ENCODE measurements around the gene PSME4.

The PSME4 gene

GRCh38 chr2:53867773-53868172 lies 103.0 kb downstream of the PSME4 start:
- peaks cover 24 to 54% (median 34%) of the 10 kb centered on the region in 5 donors for H3K36me3 ChIP-seq (ENCODE audit: control insufficient read depth in 5 of 5, insufficient read depth in 5 of 5, low read length in 5 of 5)
- no peaks in the 10 kb centered on the region for H3K9me3 ChIP-seq (ENCODE audit: control insufficient read depth in 5 of 5, low read length in 5 of 5)

GRCh38 chr2:53867169-53867568 lies 103.6 kb downstream of the PSME4 start:
- Histone ChIP-seq H3K27ac (ENCODE audit: low read depth, low read length) (no peak overlapping the region), H3K4me3 (ENCODE audit: low read depth in 1 of 5, low read length in 5 of 5) (no peak overlapping the region), H3K27me3 (ENCODE audit: control insufficient read depth in 5 of 5, insufficient read depth in 4 of 5, low read length in 5 of 5) (no peaks in the 10 kb centered on the region), H3K9ac (ENCODE audit: low read length in 5 of 5) (no peak overlapping the region), H3K9me3 (ENCODE audit: control insufficient read depth in 5 of 5, low read length in 5 of 5) (no peaks in the 10 kb centered on the region), H3K4me1 (ENCODE audit: control insufficient read depth in 5 of 5, insufficient read depth in 5 of 5, low read length in 5 of 5) (peaks cover 1 to 21% (median 6%) of the 10 kb centered on the region in 5 donors), H3K36me3 (ENCODE audit: control insufficient read depth in 5 of 5, insufficient read depth in 5 of 5, low read length in 5 of 5) (peaks cover 24 to 54% (median 34%) of the 10 kb centered on the region in 5 donors)

More at GRCh38 chr2:53867773-53868172, 103.0 kb downstream of the PSME4 start:
- no peak overlapping the region for H3K9ac ChIP-seq (ENCODE audit: low read length in 5 of 5)
- peaks cover 1 to 21% (median 6%) of the 10 kb centered on the region in 5 donors for H3K4me1 ChIP-seq (ENCODE audit: control insufficient read depth in 5 of 5, insufficient read depth in 5 of 5, low read length in 5 of 5)
- no peaks in the 10 kb centered on the region for H3K27me3 ChIP-seq (ENCODE audit: control insufficient read depth in 5 of 5, insufficient read depth in 4 of 5, low read length in 5 of 5)
- H3K27ac ChIP-seq (ENCODE audit: low read depth, low read length): no peak overlapping the region
- no peak overlapping the region for H3K4me3 ChIP-seq (ENCODE audit: low read depth in 1 of 5, low read length in 5 of 5)

GRCh38 chr2:53865962-53866361 lies 104.8 kb downstream of the PSME4 start:
- peaks cover 24 to 51% (median 34%) of the 10 kb centered on the region in 5 donors for H3K36me3 ChIP-seq (ENCODE audit: control insufficient read depth in 5 of 5, insufficient read depth in 5 of 5, low read length in 5 of 5)

GRCh38 chr2:53865264-53865663 lies 105.5 kb downstream of the PSME4 start:
- H3K36me3 ChIP-seq (ENCODE audit: control insufficient read depth in 5 of 5, insufficient read depth in 5 of 5, low read length in 5 of 5): peaks cover 24 to 50% (median 32%) of the 10 kb centered on the region in 5 donors
- no peak overlapping the region for H3K27ac ChIP-seq (ENCODE audit: low read depth, low read length)
- H3K27me3 ChIP-seq (ENCODE audit: control insufficient read depth in 5 of 5, insufficient read depth in 4 of 5, low read length in 5 of 5): no peaks in the 10 kb centered on the region
- H3K4me3 ChIP-seq (ENCODE audit: low read depth in 1 of 5, low read length in 5 of 5): no peak overlapping the region
- no peaks in the 10 kb centered on the region for H3K9me3 ChIP-seq (ENCODE audit: control insufficient read depth in 5 of 5, low read length in 5 of 5)
- H3K4me1 ChIP-seq (ENCODE audit: control insufficient read depth in 5 of 5, insufficient read depth in 5 of 5, low read length in 5 of 5): peaks cover 1 to 22% (median 8%) of the 10 kb centered on the region in 5 donors
- no peak overlapping the region for H3K9ac ChIP-seq (ENCODE audit: low read length in 5 of 5)

More at GRCh38 chr2:53865962-53866361, 104.8 kb downstream of the PSME4 start:
- Histone ChIP-seq H3K9ac (ENCODE audit: low read length in 5 of 5) (no peak overlapping the region), H3K27ac (ENCODE audit: low read depth, low read length) (no peak overlapping the region), H3K9me3 (ENCODE audit: control insufficient read depth in 5 of 5, low read length in 5 of 5) (no peaks in the 10 kb centered on the region), H3K27me3 (ENCODE audit: control insufficient read depth in 5 of 5, insufficient read depth in 4 of 5, low read length in 5 of 5) (no peaks in the 10 kb centered on the region), H3K4me1 (ENCODE audit: control insufficient read depth in 5 of 5, insufficient read depth in 5 of 5, low read length in 5 of 5) (peaks cover 1 to 21% (median 6%) of the 10 kb centered on the region in 5 donors), H3K4me3 (ENCODE audit: low read depth in 1 of 5, low read length in 5 of 5) (no peak overlapping the region)

GRCh38 chr2:53863538-53864227 lies 107.1 kb downstream of the PSME4 start:
- no peak overlapping the region for H3K4me3 ChIP-seq (ENCODE audit: low read depth in 1 of 5, low read length in 5 of 5)
- H3K9ac ChIP-seq (ENCODE audit: low read length in 5 of 5): no peak overlapping the region
- H3K9me3 ChIP-seq (ENCODE audit: control insufficient read depth in 5 of 5, low read length in 5 of 5): no peaks in the 10 kb centered on the region
- no peak overlapping the region for H3K27ac ChIP-seq (ENCODE audit: low read depth, low read length)
- H3K27me3 ChIP-seq (ENCODE audit: control insufficient read depth in 5 of 5, insufficient read depth in 4 of 5, low read length in 5 of 5): no peaks in the 10 kb centered on the region
- peaks cover 1 to 25% (median 17%) of the 10 kb centered on the region in 5 donors for H3K4me1 ChIP-seq (ENCODE audit: control insufficient read depth in 5 of 5, insufficient read depth in 5 of 5, low read length in 5 of 5)
- H3K36me3 ChIP-seq (ENCODE audit: control insufficient read depth in 5 of 5, insufficient read depth in 5 of 5, low read length in 5 of 5): peaks cover 10 to 40% (median 31%) of the 10 kb centered on the region in 5 donors

- H3K4me3 ChIP-seq (ENCODE audit: low read depth in 1 of 5, low read length in 5 of 5): no peak overlapping the region
- H3K9ac ChIP-seq (ENCODE audit: low read length in 5 of 5): no peak overlapping the region
- peaks cover 1 to 25% (median 17%) of the 10 kb centered on the region in 5 donors for H3K4me1 ChIP-seq (ENCODE audit: control insufficient read depth in 5 of 5, insufficient read depth in 5 of 5, low read length in 5 of 5)
- no peaks in the 10 kb centered on the region for H3K27me3 ChIP-seq (ENCODE audit: control insufficient read depth in 5 of 5, insufficient read depth in 4 of 5, low read length in 5 of 5)
- H3K27ac ChIP-seq (ENCODE audit: low read depth, low read length): no peak overlapping the region
- peaks cover 10 to 30% (median 23%) of the 10 kb centered on the region in 5 donors for H3K36me3 ChIP-seq (ENCODE audit: control insufficient read depth in 5 of 5, insufficient read depth in 5 of 5, low read length in 5 of 5)
- H3K9me3 ChIP-seq (ENCODE audit: control insufficient read depth in 5 of 5, low read length in 5 of 5): no peaks in the 10 kb centered on the region
Observed at GRCh38 chr2:53861824-53862223, 109.0 kb downstream of the PSME4 start.

- Histone ChIP-seq H3K27ac (ENCODE audit: low read depth, low read length) (no peak within 1 kb of the TSS), H3K9me3 (ENCODE audit: control insufficient read depth in 5 of 5, low read length in 5 of 5) (no peaks in the 10 kb centered on the region), H3K9ac (ENCODE audit: low read length in 5 of 5) (peak within 1 kb of the TSS in 2 of 5 donors; percentile 16 to 48)
Observed at GRCh38 chr2:53859206-53860181, 111.3 kb downstream of the PSME4 start, which contains the start of gene GPR75. GPR75 (minus strand) TSS chr2:53859967; CDS start chr2:53854756, 5,211 bp downstream.

GRCh38 chr2:53856272-53856671 lies 114.5 kb downstream of the PSME4 start:
- Histone ChIP-seq H3K9me3 (ENCODE audit: control insufficient read depth in 5 of 5, low read length in 5 of 5) (no peaks in the 10 kb centered on the region), H3K4me3 (ENCODE audit: low read depth in 1 of 5, low read length in 5 of 5) (no peak overlapping the region), H3K9ac (ENCODE audit: low read length in 5 of 5) (no peak overlapping the region), H3K27ac (ENCODE audit: low read depth, low read length) (no peak overlapping the region), H3K27me3 (ENCODE audit: control insufficient read depth in 5 of 5, insufficient read depth in 4 of 5, low read length in 5 of 5) (no peaks in the 10 kb centered on the region), H3K36me3 (ENCODE audit: control insufficient read depth in 5 of 5, insufficient read depth in 5 of 5, low read length in 5 of 5) (peaks cover 0 to 22% (median 15%) of the 10 kb centered on the region in 5 donors), H3K4me1 (ENCODE audit: control insufficient read depth in 5 of 5, insufficient read depth in 5 of 5, low read length in 5 of 5) (peaks cover 0 to 12% (median 4%) of the 10 kb centered on the region in 5 donors)

More at GRCh38 chr2:53859206-53860181, 111.3 kb downstream of the PSME4 start, which contains the start of gene GPR75:
- Histone ChIP-seq H3K27me3 (ENCODE audit: control insufficient read depth in 5 of 5, insufficient read depth in 4 of 5, low read length in 5 of 5) (no peaks in the 10 kb centered on the region), H3K36me3 (ENCODE audit: control insufficient read depth in 5 of 5, insufficient read depth in 5 of 5, low read length in 5 of 5) (peaks cover 0 to 11% (median 9%) of the 10 kb centered on the region in 5 donors), H3K4me3 (ENCODE audit: low read depth in 1 of 5, low read length in 5 of 5) (peak within 1 kb of the TSS; percentile 18 to 62 (median 45)), H3K4me1 (ENCODE audit: control insufficient read depth in 5 of 5, insufficient read depth in 5 of 5, low read length in 5 of 5) (peaks cover 1 to 19% (median 17%) of the 10 kb centered on the region in 5 donors)

GRCh38 chr2:53854678-53855077 lies 116.1 kb downstream of the PSME4 start:
- Histone ChIP-seq H3K27ac (ENCODE audit: low read depth, low read length) (no peak overlapping the region), H3K9ac (ENCODE audit: low read length in 5 of 5) (no peak overlapping the region)

More at GRCh38 chr2:53854678-53855077, 116.1 kb downstream of the PSME4 start:
- H3K4me1 ChIP-seq (ENCODE audit: control insufficient read depth in 5 of 5, insufficient read depth in 5 of 5, low read length in 5 of 5): peaks cover 0 to 12% (median 2%) of the 10 kb centered on the region in 5 donors
- H3K36me3 ChIP-seq (ENCODE audit: control insufficient read depth in 5 of 5, insufficient read depth in 5 of 5, low read length in 5 of 5): peaks cover 0 to 17% (median 15%) of the 10 kb centered on the region in 5 donors
- H3K27me3 ChIP-seq (ENCODE audit: control insufficient read depth in 5 of 5, insufficient read depth in 4 of 5, low read length in 5 of 5): no peaks in the 10 kb centered on the region
- H3K9me3 ChIP-seq (ENCODE audit: control insufficient read depth in 5 of 5, low read length in 5 of 5): no peaks in the 10 kb centered on the region
- no peak overlapping the region for H3K4me3 ChIP-seq (ENCODE audit: low read depth in 1 of 5, low read length in 5 of 5)

All from subcutaneous abdominal adipose tissue (tissue), 5 donors.